22Rv1 (cell line): Measurements from ENCODE around the gene WASHC4.

ENCODE experiments used
- H3K27ac ChIP-seq: fragments of 450-650 bp; 2 replicates; pipeline ENCODE4 v1.5.1; 2017
- ZFX ChIP-seq: fragments of 450-650 bp; IDR thresholded peaks from 2 replicates; pipeline ENCODE4 v1.6.1; 2017; ENCODE audit warnings: antibody characterized with exemption, borderline replicate concordance
- TF ChIP-seq, protein P1 (sequence below): fragments of 450-650 bp; IDR thresholded peaks from 2 replicates; pipeline ENCODE4 v1.5.1; 2017; ENCODE audit warnings: mild to moderate bottlenecking

Gene WASHC4

GRCh38 chr12:105190530-105190929 is 83.0 kb downstream of the WASHC4 start:
- TF ChIP-seq, protein P1, sequence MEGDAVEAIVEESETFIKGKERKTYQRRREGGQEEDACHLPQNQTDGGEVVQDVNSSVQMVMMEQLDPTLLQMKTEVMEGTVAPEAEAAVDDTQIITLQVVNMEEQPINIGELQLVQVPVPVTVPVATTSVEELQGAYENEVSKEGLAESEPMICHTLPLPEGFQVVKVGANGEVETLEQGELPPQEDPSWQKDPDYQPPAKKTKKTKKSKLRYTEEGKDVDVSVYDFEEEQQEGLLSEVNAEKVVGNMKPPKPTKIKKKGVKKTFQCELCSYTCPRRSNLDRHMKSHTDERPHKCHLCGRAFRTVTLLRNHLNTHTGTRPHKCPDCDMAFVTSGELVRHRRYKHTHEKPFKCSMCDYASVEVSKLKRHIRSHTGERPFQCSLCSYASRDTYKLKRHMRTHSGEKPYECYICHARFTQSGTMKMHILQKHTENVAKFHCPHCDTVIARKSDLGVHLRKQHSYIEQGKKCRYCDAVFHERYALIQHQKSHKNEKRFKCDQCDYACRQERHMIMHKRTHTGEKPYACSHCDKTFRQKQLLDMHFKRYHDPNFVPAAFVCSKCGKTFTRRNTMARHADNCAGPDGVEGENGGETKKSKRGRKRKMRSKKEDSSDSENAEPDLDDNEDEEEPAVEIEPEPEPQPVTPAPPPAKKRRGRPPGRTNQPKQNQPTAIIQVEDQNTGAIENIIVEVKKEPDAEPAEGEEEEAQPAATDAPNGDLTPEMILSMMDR = no peak
- no peak for TF ChIP-seq ZFX
- H3K27ac ChIP-seq = no peak overlapping the region

- H3K27ac ChIP-seq = no peak overlapping the region
- TF ChIP-seq, protein P1 = no peak
- TF ChIP-seq ZFX = no peak
Measured at GRCh38 chr12:105192624-105193225, 85.2 kb downstream of the WASHC4 start.

- no peak overlapping the region for H3K27ac ChIP-seq
- TF ChIP-seq, protein P1 = no peak
- no peak for TF ChIP-seq ZFX
Measured at GRCh38 chr12:105194947-105195346, 87.4 kb downstream of the WASHC4 start.

GRCh38 chr12:105196090-105196489 is 88.6 kb downstream of the WASHC4 start:
- no peak overlapping the region for H3K27ac ChIP-seq
- TF ChIP-seq, protein P1 = no peak
- TF ChIP-seq ZFX = no peak

DNA sequence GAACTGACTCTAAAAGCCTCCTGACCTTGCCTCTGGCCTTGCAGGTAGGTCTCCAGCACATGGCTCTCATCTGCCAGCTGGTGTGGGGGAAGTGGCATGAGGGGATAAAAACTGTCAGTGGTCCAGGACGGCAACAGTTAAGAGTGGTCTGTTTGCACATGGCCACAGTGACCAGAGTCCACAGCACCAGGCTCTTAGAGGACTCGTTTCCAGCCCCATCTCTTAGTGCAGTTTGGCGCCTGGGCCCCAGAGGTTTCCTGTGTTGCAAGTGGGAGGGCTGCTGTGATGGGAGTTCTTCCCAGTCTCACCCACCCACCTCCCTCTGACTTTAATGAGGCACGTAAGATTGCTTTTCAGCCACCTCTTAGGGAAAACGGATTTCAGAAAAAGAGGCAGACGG is 91.4 kb downstream of the WASHC4 start:
- no peak overlapping the region for H3K27ac ChIP-seq
- TF ChIP-seq, protein P1 = no peak
- TF ChIP-seq ZFX = no peak

DNA sequence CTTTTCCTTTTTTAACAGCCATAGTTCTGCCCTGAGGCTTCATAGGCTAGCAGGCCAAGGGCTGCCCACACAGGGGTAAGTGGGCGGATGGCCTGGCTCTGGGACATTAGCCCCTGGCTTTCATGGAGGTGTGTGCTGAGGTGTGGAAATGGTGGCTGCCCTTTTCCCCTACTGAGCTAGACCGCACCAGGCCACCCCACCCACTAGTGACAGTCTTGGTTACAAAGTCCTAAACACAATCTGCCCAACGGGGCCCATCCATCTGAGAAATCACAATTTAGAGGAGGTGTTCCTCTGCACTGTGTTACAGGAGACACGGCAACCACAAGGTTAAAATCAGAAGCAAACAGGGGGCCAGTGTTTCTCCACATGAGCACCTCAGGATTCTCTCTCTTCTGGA is 92.9 kb downstream of the WASHC4 start:
- no peak for TF ChIP-seq ZFX
- TF ChIP-seq, protein P1 = no peak
- H3K27ac ChIP-seq = no peak overlapping the region

GRCh38 chr12:105201299-105201698 is 93.8 kb downstream of the WASHC4 start:
- no peak overlapping the region for H3K27ac ChIP-seq
- TF ChIP-seq ZFX = no peak
- TF ChIP-seq, protein P1 = no peak
